Ishikawa (cell line): Measurements from ENCODE around the gene CMTM8.

Experiments used
- CEBPB ChIP-seq: IDR thresholded peaks from 2 replicates; pipeline ENCODE4 v1.6.1; 2012
- CREB1 ChIP-seq: IDR thresholded peaks from 2 replicates; pipeline ENCODE4 v1.6.1; 2012; ENCODE audit warnings: low read depth
- EGR1 ChIP-seq: IDR thresholded peaks from 2 replicates; pipeline ENCODE4 v1.6.1; 2012
- EP300 ChIP-seq: IDR thresholded peaks from 2 replicates; pipeline ENCODE4 v1.6.1; 2012; ENCODE audit warnings: borderline replicate concordance
- FOXM1 ChIP-seq: IDR thresholded peaks from 2 replicates; pipeline ENCODE4 v1.6.1; 2012; ENCODE audit warnings: low read depth, borderline replicate concordance
- NFIC ChIP-seq: IDR thresholded peaks from 2 replicates; pipeline ENCODE4 v1.6.1; 2012
- RAD21 ChIP-seq: IDR thresholded peaks from 2 replicates; pipeline ENCODE4 v1.6.1; 2012; ENCODE audit warnings: low read depth
- TAF1 ChIP-seq: IDR thresholded peaks from 2 replicates; pipeline ENCODE4 v1.6.1; 2012; ENCODE audit warnings: low read depth, mild to moderate bottlenecking
- TCF12 ChIP-seq: IDR thresholded peaks from 2 replicates; pipeline ENCODE4 v1.6.1; 2012; ENCODE audit warnings: low read depth
- TEAD4 ChIP-seq: IDR thresholded peaks from 2 replicates; pipeline ENCODE4 v1.6.1; 2012
- YY1 ChIP-seq: IDR thresholded peaks from 2 replicates; pipeline ENCODE4 v1.6.1; 2012; ENCODE audit warnings: low read depth
- ZBTB7A ChIP-seq: IDR thresholded peaks from 2 replicates; pipeline ENCODE4 v1.6.1; 2012; ENCODE audit warnings: low read depth
- TF ChIP-seq, protein P1 (sequence below): IDR thresholded peaks from 2 replicates; pipeline ENCODE4 v1.6.1; 2012
- TF ChIP-seq, protein P2 (sequence below): IDR thresholded peaks from 2 replicates; pipeline ENCODE4 v1.6.1; 2012; ENCODE audit warnings: low read depth, mild to moderate bottlenecking
- TF ChIP-seq, protein P3 (sequence below): IDR thresholded peaks from 2 replicates; pipeline ENCODE4 v1.6.1; 2012

Gene CMTM8

DNA sequence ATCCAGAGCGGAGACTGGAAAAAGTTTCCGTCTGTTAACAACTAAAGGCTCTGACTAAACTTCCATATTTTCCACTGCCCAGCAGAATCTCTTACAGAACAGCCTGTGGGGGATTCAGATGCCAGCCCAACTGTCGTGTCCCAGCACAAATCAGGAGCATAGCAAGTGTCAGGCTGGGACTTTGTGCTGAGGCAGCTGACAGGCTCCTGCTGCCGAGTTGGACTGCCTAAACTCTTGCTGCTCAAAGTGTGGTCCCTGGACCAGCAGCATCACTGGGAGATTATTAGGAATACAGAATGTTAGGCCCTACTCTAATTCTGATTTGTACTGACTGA is 122.0 kb downstream of the CMTM8 start:
- TF ChIP-seq CEBPB (no peak), TAF1 (no peak), YY1 (no peak), EP300 (no peak), EGR1 (no peak), FOXM1 (no peak), TEAD4 (no peak), TCF12 (no peak), NFIC (no peak), CREB1 (no peak), RAD21 (no peak), ZBTB7A (no peak)
- TF ChIP-seq, protein P1, sequence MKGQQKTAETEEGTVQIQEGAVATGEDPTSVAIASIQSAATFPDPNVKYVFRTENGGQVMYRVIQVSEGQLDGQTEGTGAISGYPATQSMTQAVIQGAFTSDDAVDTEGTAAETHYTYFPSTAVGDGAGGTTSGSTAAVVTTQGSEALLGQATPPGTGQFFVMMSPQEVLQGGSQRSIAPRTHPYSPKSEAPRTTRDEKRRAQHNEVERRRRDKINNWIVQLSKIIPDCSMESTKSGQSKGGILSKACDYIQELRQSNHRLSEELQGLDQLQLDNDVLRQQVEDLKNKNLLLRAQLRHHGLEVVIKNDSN = no peak
- TF ChIP-seq, protein P2, sequence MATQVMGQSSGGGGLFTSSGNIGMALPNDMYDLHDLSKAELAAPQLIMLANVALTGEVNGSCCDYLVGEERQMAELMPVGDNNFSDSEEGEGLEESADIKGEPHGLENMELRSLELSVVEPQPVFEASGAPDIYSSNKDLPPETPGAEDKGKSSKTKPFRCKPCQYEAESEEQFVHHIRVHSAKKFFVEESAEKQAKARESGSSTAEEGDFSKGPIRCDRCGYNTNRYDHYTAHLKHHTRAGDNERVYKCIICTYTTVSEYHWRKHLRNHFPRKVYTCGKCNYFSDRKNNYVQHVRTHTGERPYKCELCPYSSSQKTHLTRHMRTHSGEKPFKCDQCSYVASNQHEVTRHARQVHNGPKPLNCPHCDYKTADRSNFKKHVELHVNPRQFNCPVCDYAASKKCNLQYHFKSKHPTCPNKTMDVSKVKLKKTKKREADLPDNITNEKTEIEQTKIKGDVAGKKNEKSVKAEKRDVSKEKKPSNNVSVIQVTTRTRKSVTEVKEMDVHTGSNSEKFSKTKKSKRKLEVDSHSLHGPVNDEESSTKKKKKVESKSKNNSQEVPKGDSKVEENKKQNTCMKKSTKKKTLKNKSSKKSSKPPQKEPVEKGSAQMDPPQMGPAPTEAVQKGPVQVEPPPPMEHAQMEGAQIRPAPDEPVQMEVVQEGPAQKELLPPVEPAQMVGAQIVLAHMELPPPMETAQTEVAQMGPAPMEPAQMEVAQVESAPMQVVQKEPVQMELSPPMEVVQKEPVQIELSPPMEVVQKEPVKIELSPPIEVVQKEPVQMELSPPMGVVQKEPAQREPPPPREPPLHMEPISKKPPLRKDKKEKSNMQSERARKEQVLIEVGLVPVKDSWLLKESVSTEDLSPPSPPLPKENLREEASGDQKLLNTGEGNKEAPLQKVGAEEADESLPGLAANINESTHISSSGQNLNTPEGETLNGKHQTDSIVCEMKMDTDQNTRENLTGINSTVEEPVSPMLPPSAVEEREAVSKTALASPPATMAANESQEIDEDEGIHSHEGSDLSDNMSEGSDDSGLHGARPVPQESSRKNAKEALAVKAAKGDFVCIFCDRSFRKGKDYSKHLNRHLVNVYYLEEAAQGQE = no peak
- TF ChIP-seq, protein P3, sequence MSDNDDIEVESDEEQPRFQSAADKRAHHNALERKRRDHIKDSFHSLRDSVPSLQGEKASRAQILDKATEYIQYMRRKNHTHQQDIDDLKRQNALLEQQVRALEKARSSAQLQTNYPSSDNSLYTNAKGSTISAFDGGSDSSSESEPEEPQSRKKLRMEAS = no peak

DNA sequence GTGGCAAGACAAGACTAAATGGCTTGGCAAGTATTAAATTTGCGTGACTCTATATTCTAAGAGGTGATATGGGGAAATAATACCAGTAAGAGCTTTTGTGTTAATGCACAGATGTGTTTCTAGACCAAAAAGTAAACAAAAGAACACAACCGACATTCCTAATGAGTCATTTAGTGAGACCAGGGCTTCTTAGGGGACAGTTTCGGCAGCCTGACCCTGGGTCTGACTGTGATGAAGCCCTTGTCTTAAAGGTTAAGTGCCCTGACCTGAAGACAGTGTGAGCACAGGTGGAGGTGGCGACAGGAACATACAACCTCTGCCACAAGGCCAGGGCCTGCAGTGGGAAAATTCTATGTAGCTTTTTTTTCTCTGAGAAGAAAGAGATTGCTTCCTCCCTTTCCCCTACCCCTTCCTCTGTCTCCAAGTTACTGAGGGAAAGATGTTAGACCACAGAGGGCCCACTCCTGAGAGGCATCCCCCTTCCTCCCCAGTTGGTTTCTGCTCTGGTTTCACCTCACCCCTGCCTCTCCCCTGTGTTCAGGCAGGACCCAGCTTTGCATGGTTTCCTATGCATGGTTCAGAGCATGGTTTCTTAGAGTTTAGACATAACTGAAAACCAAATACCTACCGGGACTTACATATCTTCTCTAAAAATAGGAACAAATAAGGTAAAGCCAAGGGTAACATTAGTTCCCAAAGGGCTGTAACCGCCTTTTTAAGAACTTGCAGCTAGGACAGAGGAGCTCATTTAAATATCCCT is 128.3 kb downstream of the CMTM8 start:
- no peak for TF ChIP-seq YY1
- TF ChIP-seq RAD21 = no peak
- no peak for TF ChIP-seq TCF12
- TF ChIP-seq, protein P1 = no peak

DNA sequence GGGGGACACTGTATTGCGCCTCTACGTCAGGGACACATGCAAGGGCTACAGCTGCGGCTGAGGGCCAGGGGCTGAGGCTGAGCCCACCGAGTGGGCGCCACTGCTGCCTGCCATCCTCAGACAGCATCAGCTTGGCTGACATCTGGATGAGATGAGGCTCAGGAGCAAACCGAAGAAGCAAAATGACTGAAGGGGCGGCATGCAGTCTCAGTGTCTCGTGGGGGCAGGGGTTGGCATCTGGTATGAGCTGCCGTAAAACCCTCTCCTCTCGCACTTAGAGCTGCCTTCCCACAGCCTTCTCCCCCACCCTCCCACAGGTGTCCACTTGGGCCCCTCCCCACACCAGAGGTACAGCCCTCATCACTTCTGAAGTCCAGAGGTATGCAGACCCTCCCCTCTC is 129.0 kb downstream of the CMTM8 start:
- TF ChIP-seq TCF12 = no peak
- TF ChIP-seq EP300 = no peak
- TF ChIP-seq TAF1 = no peak
- TF ChIP-seq RAD21 = no peak
- no peak for TF ChIP-seq CREB1
- no peak for TF ChIP-seq YY1
- no peak for TF ChIP-seq CEBPB
- no peak for TF ChIP-seq TEAD4
- TF ChIP-seq EGR1 = no peak
- no peak for TF ChIP-seq FOXM1
- TF ChIP-seq, protein P2 = no peak
- TF ChIP-seq NFIC = no peak
- TF ChIP-seq ZBTB7A = no peak
- TF ChIP-seq, protein P1 = no peak
- TF ChIP-seq, protein P3 = no peak

DNA sequence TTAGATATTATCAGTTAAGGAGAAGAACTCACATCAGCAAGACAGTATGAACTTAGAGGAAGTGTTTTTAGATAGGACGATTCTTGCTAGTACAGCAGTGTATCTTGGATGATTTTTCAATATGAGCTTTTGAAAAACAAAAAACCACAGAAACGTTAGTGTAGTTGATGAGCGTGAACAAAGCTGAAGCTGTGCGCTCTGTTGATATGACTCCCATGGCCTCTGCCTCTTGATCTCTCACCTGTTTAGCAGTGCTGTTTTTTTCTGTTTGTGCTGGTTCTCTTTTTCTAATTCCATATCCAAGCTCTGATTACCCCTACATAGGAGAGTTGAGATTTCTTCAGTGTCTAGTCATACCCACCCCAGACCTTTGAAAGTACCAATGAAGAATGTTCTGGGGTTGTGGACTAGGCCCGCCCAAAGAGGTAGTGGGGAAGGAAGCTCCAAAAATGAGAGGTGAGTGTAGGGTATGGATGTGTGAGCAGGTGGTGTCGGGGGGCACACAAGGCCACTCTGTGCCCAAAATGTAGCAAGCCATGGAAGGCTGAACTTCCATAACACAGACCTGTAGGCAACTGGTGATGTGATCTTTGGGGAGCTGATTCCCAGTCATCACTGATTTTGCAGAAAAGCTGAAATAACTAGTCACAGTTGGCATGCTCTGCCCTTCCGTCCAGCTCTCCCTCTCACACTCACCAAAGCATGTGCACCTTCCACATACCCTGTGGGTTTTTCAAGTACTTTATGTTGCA is 133.2 kb downstream of the CMTM8 start:
- no peak for TF ChIP-seq YY1
- TF ChIP-seq EP300 = no peak
- TF ChIP-seq, protein P1 = no peak
- TF ChIP-seq, protein P3 = no peak
- TF ChIP-seq RAD21 = no peak
- no peak for TF ChIP-seq TCF12
- no peak for TF ChIP-seq CREB1
- TF ChIP-seq ZBTB7A = no peak
- no peak for TF ChIP-seq FOXM1
- TF ChIP-seq, protein P2 = no peak
- no peak for TF ChIP-seq CEBPB
- TF ChIP-seq TEAD4 = no peak
- TF ChIP-seq TAF1 = no peak
- TF ChIP-seq NFIC = no peak
